GM12892 (cell line): ENCODE measurements around the gene C19orf33.

Experiments
- POLR2A ChIP-seq: IDR thresholded peaks from 2 replicates; pipeline ENCODE4 v1.6.1; 2011; ENCODE audit warnings: low read depth, low read length, control low read depth
- POLR2AphosphoS5 ChIP-seq: IDR thresholded peaks from 2 replicates; pipeline ENCODE4 v1.6.1; 2011; ENCODE audit warnings: low read depth, low read length, control low read depth
- TAF1 ChIP-seq: IDR thresholded peaks from 2 replicates; pipeline ENCODE4 v1.6.1; 2011; ENCODE audit warnings: low read depth, mild to moderate bottlenecking, control low read depth, low read length, borderline replicate concordance

GRCh38 chr19:38320969-38321339 is 16.9 kb downstream of the C19orf33 start:
- TF ChIP-seq POLR2A (no peak), POLR2AphosphoS5 (no peak), TAF1 (no peak)
